Liver (tissue), 9 donors: ENCODE measurements around the gene ZNF17. TPM values are rescaled to one million over a fixed set of nuclear protein-coding genes. Genes with fewer than 3 reads are reported as not detected.
A peak's percentile ranks its signal among the peaks of the same experiment; 100 is the strongest.

Source experiments
- DNase-seq: peaks from one replicate; pipeline ENCODE4 v3.0.0-alpha.2; 2017; ENCODE audit warnings: low spot score
- H3K27ac ChIP-seq, 2 donors: one replicate each; pipeline ENCODE4 v1.7.0; 2013; ENCODE audit warnings: inconsistent platforms in 2 of 2, low read length in 2 of 2, control low read depth in 1 of 2, low read depth in 1 of 2, mild to moderate bottlenecking in 1 of 2
- H3K27me3 ChIP-seq, 4 donors: one replicate each; pipeline versions ENCODE4 v1.6.1 to v1.7.0; 2013; ENCODE audit warnings: low read length in 3 of 4, inconsistent platforms in 1 of 4, mild to moderate bottlenecking in 1 of 4, moderate library complexity in 1 of 4; ENCODE audit not compliant: control insufficient read depth in 4 of 4, insufficient read depth in 4 of 4
- H3K36me3 ChIP-seq, 4 donors: one replicate each; pipeline versions ENCODE4 v1.6.1 to v1.7.0; 2013; ENCODE audit warnings: low read length in 3 of 4, mild to moderate bottlenecking in 3 of 4, low read depth in 1 of 4, moderate library complexity in 1 of 4; ENCODE audit not compliant: control insufficient read depth in 4 of 4, insufficient read depth in 3 of 4
- H3K4me1 ChIP-seq, 4 donors: one replicate each; pipeline versions ENCODE4 v1.6.1 to v1.7.0; 2013; ENCODE audit warnings: low read length in 3 of 4, mild to moderate bottlenecking in 3 of 4, moderate library complexity in 1 of 4; ENCODE audit not compliant: control insufficient read depth in 4 of 4, insufficient read depth in 4 of 4
- H3K4me3 ChIP-seq, 3 donors: one replicate each; pipeline versions ENCODE4 v1.6.1 to v1.7.0; 2013; ENCODE audit warnings: low read length in 3 of 3, control low read depth in 1 of 3, low read depth in 1 of 3, mild to moderate bottlenecking in 1 of 3
- H3K9ac ChIP-seq, 2 donors: one replicate each; pipeline ENCODE4 v1.7.0; 2013; ENCODE audit warnings: low read length in 2 of 2, mild to moderate bottlenecking in 2 of 2, moderate library complexity in 2 of 2, control low read depth in 1 of 2, low read depth in 1 of 2
- H3K9me3 ChIP-seq, 4 donors: one replicate each; pipeline versions ENCODE4 v1.6.1 to v1.7.0; 2013; ENCODE audit warnings: low read length in 3 of 4; ENCODE audit not compliant: control insufficient read depth in 4 of 4
- CTCF ChIP-seq: fragments of 150-350 bp; IDR thresholded peaks from 2 replicates; pipeline ENCODE4 v1.5.1; 2017; ENCODE audit warnings: improper control_type of control experiment, low read depth, low read length; ENCODE audit not compliant: missing input control
- EGR1 ChIP-seq, 2 donors: IDR thresholded peaks; 2 replicates each; pipeline ENCODE4 v1.6.1; 2016 to 2018; ENCODE audit warnings: antibody characterized with exemption in 2 of 2, low read depth in 2 of 2
- FOXA1 ChIP-seq: IDR thresholded peaks from 2 replicates; pipeline ENCODE4 v1.6.1; 2016; ENCODE audit warnings: antibody characterized with exemption
- GABPA ChIP-seq, 2 donors: IDR thresholded peaks in 1 of 2; conservative IDR thresholded peaks in 1 of 2; 2 replicates each; pipeline ENCODE4 v1.6.1; 2016; ENCODE audit warnings: antibody characterized with exemption in 2 of 2, mild to moderate bottlenecking in 1 of 2, moderate library complexity in 1 of 2
- HNF4A ChIP-seq, 2 donors: conservative IDR thresholded peaks; 2 replicates each; pipeline ENCODE4 v1.6.1; 2016; ENCODE audit warnings: antibody characterized with exemption in 2 of 2, mild to moderate bottlenecking in 2 of 2
- HNF4G ChIP-seq: IDR thresholded peaks from 2 replicates; pipeline ENCODE4 v1.6.1; 2016; ENCODE audit warnings: antibody characterized with exemption
- JUND ChIP-seq, 2 donors: IDR thresholded peaks; 2 replicates each; pipeline ENCODE4 v1.6.1; 2016; ENCODE audit warnings: antibody characterized with exemption in 2 of 2
- MAX ChIP-seq: IDR thresholded peaks from 2 replicates; pipeline ENCODE4 v1.6.1; 2016; ENCODE audit warnings: antibody characterized with exemption
- RAD21 ChIP-seq, 2 donors: IDR thresholded peaks; 2 replicates each; pipeline ENCODE4 v1.6.1; 2016; ENCODE audit warnings: antibody characterized with exemption in 2 of 2, mild to moderate bottlenecking in 2 of 2
- REST ChIP-seq: IDR thresholded peaks from 2 replicates; pipeline ENCODE4 v1.6.1; 2016; ENCODE audit warnings: antibody characterized with exemption, mild to moderate bottlenecking
- SP1 ChIP-seq: IDR thresholded peaks from 2 replicates; pipeline ENCODE4 v1.6.1; 2018; ENCODE audit warnings: antibody characterized with exemption, mild to moderate bottlenecking
- YY1 ChIP-seq: IDR thresholded peaks from 2 replicates; pipeline ENCODE4 v1.6.1; 2016; ENCODE audit warnings: antibody characterized with exemption, mild to moderate bottlenecking
- ZBTB33 ChIP-seq: IDR thresholded peaks from 2 replicates; pipeline ENCODE4 v1.6.1; 2016; ENCODE audit warnings: antibody characterized with exemption
- WGBS: extraction: QIAGEN DNeasy Blood & Tissue Kit; methylation state at CpG from one replicate; pipeline ENCODE4 v1.1.7; 2013; 5-methylcytosine and 5-hydroxymethylcytosine counted together
- polyA plus RNA-seq, 2 donors: library from polyadenylated mRNA; stranded (reverse) in 1 of 2; unstranded in 1 of 2; fragments of 200-250 nt in 1 of 2; fragments of >200 nt in 1 of 2; fragmentation: Nextera tagmentation in 1 of 2; extraction: Ambion mirVana in 1 of 2; gene quantifications; one replicate each; pipeline versions ENCODE4 v1.2.1 to v1.2.3, GENCODE V29; 2013 to 2015
- total RNA-seq, 2 donors: library from RNA; depleted of rRNA; stranded (reverse); fragments of >200 nt; gene quantifications; one replicate each; pipeline ENCODE4 v1.2.3, GENCODE V29; 2014
- donor health status: healthy.
- donor health status: healthy.
- donor health status: healthy.
- donor health status: healthy.
- donor health status: healthy.

Gene ZNF17
- total and polyA plus RNA-seq, 4 donors: 1.2 to 8.2 (median 4.5) TPM

DNA sequence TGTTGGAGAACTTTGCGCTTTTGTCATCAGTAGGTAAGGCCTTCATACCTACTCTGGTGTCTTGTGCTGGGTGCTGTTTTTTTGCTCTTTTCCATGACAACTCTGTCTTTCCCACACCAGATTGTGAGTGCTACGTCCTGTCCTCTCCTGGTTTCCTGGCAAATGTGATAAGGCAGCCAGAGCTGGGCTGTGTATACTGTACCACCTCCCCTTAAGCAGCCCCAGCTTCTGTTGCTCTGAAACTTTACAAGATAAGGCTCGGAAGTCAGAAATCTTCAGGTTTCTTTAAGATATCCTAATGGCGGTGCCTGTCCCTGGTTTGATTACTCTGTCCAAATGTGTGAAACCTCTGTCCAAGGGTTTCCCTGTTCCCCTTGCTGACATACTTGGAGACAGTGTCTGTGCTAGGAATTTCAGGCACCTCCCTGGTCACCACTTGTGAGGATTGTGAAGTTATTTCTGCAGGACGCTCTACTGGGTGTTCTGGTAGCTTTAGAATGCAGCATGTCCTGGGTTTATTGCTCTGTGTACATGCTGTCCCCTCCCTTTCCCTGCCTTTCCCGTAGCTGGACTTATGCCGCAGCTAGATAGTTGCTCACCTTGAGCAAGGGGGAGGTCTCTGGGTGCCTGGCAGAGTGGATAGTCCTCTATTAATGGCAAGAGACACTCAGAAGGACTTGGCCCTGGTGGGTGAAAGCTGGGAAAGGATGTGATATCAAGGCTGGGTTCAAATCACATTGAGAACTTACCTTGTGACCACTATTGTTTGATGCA is 31.2 kb downstream of the ZNF17 start:
- 77% methylated on average over 7 of the region's 7 CpGs for WGBS
- no peaks in the 10 kb centered on the region for H3K4me1 ChIP-seq
- peaks cover 4 to 44% (median 39%) of the 10 kb centered on the region in 4 donors for H3K36me3 ChIP-seq
- H3K9ac ChIP-seq: no peak overlapping the region
- H3K4me3 ChIP-seq: peak overlapping the region in 2 of 3 donors; percentile 22 to 49
- H3K27ac ChIP-seq: no peak overlapping the region
- no peaks in the 10 kb centered on the region for H3K27me3 ChIP-seq
- TF ChIP-seq RAD21 (IDR thresholded peaks at IDR 0.05) (no peak), SP1 (no peak), REST (no peak)
- peaks cover 22 to 56% (median 43%) of the 10 kb centered on the region in 4 donors for H3K9me3 ChIP-seq
- DNase-seq: no peak

DNA sequence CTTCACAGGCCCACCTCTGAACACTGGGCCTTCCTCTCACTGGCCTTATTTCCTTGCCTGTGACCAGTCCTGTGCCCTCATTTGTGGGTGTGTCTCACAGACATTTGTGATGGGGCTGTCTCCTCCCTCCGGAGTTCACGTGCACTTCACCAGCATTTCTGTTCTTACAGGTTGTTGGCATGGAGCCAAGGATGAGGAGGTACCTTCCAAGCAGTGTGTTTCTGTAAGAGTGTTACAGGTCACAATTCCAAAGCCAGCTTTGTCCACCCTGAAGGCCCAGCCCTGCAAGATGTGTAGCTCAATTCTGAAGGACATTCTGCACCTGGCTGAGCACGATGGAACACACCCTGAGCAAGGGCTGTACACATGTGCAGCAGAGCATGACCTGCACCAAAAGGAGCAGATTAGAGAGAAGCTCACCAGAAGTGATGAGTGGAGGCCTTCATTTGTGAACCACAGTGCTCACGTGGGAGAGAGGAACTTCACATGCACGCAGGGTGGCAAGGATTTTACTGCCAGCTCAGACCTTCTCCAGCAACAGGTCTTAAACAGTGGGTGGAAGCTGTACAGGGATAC is 32.2 kb downstream of the ZNF17 start:
- no peak for DNase-seq
- H3K9me3 ChIP-seq: peaks cover 25 to 56% (median 45%) of the 10 kb centered on the region in 4 donors
- peak overlapping the region in 2 of 3 donors; percentile 22 to 49 for H3K4me3 ChIP-seq
- H3K27ac ChIP-seq: no peak overlapping the region
- H3K9ac ChIP-seq: no peak overlapping the region
- TF ChIP-seq MAX (no peak), HNF4G (no peak), JUND (IDR thresholded peaks at IDR 0.05) (no peak), REST (no peak), RAD21 (IDR thresholded peaks at IDR 0.05) (no peak), CTCF (no peak), ZBTB33 (no peak), EGR1 (IDR thresholded peaks at IDR 0.05; ENCODE audit: low read depth in 2 of 2) (no peak), FOXA1 (no peak), YY1 (no peak), GABPA (IDR thresholded peaks at IDR 0.05 in 1 of 2, conservative IDR thresholded peaks at IDR 0.05 in 1 of 2) (no peak), HNF4A (conservative IDR thresholded peaks at IDR 0.05) (no peak)
- peaks cover 4 to 40% (median 36%) of the 10 kb centered on the region in 4 donors for H3K36me3 ChIP-seq
- H3K27me3 ChIP-seq: no peaks in the 10 kb centered on the region
- H3K4me1 ChIP-seq: no peaks in the 10 kb centered on the region
- 85% methylated on average over 5 of the region's 5 CpGs for WGBS
